Prostate gland (tissue), 2 donors: Measurements from ENCODE around the gene BMP3. TPM values are rescaled to one million over a fixed set of nuclear protein-coding genes. Genes with fewer than 3 reads are reported as not detected.

Source experiments
- DNase-seq: peaks from one replicate; pipeline ENCODE4 v3.0.0-alpha.2; 2019; ENCODE audit warnings: low spot score
- H3K27ac ChIP-seq, 2 donors: fragments of 200-600 bp; sonication (generic); 2 replicates each; pipeline ENCODE4 v1.5.1; 2017 to 2019
- H3K27me3 ChIP-seq: fragments of 200-600 bp; sonication (generic); replicated peaks from 2 replicates; pipeline ENCODE4 v1.5.1; 2019; ENCODE audit not compliant: insufficient read depth
- H3K36me3 ChIP-seq, 2 donors: fragments of 200-600 bp; sonication (generic); 1 replicate in 1 of 2; 2 replicates in 1 of 2; pipeline versions ENCODE4 v1.5.1 to v1.8.1; 2017 to 2019
- H3K4me1 ChIP-seq: fragments of 200-600 bp; sonication (generic); replicated peaks from 2 replicates; pipeline ENCODE4 v1.5.1; 2019
- H3K4me3 ChIP-seq, 2 donors: fragments of 200-600 bp; sonication (generic); 2 replicates each; pipeline ENCODE4 v1.5.1; 2017 to 2019
- H3K9me3 ChIP-seq: fragments of 200-600 bp; sonication (generic); 2 replicates; pipeline ENCODE4 v1.5.1; 2017
- POLR2A ChIP-seq: fragments of 450-650 bp; IDR thresholded peaks from one replicate; pipeline ENCODE4 v1.6.1; 2016; ENCODE audit warnings: antibody characterized with exemption, mild to moderate bottlenecking
- POLR2AphosphoS5 ChIP-seq: sonication (generic); formaldehyde crosslinking; IDR thresholded peaks from one replicate; pipeline ENCODE4 v1.6.1; 2017; ENCODE audit warnings: antibody characterized with exemption
- WGBS: methylation state at CpG from one replicate; pipeline ENCODE4 v1.1.5; 2018; 5-methylcytosine and 5-hydroxymethylcytosine counted together
- intact Hi-C: fragments of 100-400 bp; cut with DNase I; formaldehyde crosslinking; loops from one replicate; pipeline ENCODE4 v1.14.2; 2022
- total RNA-seq, 2 donors: library from RNA; depleted of rRNA; stranded (reverse); fragments of >200 nt; gene quantifications; one replicate each; pipeline ENCODE4 v1.1.0, GENCODE V29; 2016
- TF ChIP-seq, protein P1 (sequence below), 4 experiments: fragments of 200-600 bp in 2 of 4; fragments of 450-650 bp in 2 of 4; sonication (generic) in 2 of 4; IDR thresholded peaks; 1 replicate in 3 of 4; 2 replicates in 1 of 4; pipeline ENCODE4 v1.5.1; 2016 to 2019; ENCODE audit warnings: antibody characterized with exemption in 4 of 4, mild to moderate bottlenecking in 2 of 4, moderate library complexity in 2 of 4

The BMP3 gene
- total RNA-seq, 2 donors from 2014 or later, result 0.46 to 0.80 TPM

DNA sequence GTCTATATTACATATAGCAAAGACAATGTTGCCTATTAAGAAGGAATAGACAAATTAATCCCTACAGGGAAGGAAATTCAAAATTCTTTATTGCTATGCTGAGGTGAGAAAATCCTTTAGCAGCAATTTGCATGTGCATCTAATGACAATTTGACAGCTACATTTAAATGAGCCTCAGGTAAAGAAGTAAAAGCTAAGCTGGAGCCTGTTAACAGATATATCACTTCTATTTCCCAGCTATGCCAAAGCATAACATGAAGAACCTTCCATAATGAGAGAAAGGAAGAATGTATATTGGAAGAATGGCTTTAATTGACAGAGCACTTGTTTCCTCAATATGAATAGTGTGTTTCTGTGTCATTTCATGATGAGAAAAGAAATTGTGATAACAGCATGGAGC lies 71.6 kb downstream of the BMP3 start:
- DNase-seq, result no peak
- H3K4me3 ChIP-seq, result no peak overlapping the region
- no peaks in the 10 kb centered on the region for H3K27me3 ChIP-seq
- intact Hi-C loops, result no loop called here
- no peaks in the 10 kb centered on the region for H3K36me3 ChIP-seq
- TF ChIP-seq POLR2A (no peak), POLR2AphosphoS5 (no peak)
- TF ChIP-seq, protein P1, sequence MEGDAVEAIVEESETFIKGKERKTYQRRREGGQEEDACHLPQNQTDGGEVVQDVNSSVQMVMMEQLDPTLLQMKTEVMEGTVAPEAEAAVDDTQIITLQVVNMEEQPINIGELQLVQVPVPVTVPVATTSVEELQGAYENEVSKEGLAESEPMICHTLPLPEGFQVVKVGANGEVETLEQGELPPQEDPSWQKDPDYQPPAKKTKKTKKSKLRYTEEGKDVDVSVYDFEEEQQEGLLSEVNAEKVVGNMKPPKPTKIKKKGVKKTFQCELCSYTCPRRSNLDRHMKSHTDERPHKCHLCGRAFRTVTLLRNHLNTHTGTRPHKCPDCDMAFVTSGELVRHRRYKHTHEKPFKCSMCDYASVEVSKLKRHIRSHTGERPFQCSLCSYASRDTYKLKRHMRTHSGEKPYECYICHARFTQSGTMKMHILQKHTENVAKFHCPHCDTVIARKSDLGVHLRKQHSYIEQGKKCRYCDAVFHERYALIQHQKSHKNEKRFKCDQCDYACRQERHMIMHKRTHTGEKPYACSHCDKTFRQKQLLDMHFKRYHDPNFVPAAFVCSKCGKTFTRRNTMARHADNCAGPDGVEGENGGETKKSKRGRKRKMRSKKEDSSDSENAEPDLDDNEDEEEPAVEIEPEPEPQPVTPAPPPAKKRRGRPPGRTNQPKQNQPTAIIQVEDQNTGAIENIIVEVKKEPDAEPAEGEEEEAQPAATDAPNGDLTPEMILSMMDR (IDR thresholded peaks at IDR 0.05), result no peak
- no peaks in the 10 kb centered on the region for H3K4me1 ChIP-seq
- no peaks in the 10 kb centered on the region for H3K9me3 ChIP-seq
- no peak overlapping the region for H3K27ac ChIP-seq

DNA sequence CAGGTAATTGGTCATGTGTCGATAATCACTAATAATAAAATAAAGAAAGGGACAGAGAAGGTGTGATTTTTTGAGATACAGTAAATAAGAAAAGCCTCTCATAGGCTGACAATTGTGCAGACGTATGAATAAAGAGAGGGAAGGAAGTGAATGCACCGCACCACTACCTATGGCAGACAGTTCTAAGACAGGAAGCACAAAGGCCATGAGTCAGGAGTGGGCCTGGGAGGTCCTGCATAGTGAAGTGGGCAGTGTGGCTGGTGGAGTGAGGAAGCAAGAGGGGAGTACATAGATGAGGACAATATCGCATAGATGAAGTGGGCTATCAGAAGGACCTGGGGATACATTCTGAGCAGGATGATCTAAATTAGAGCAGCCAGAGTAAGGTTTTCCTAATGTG lies 75.6 kb downstream of the BMP3 start:
- intact Hi-C loops, result no loop called here
- TF ChIP-seq POLR2A (no peak), POLR2AphosphoS5 (no peak)
- TF ChIP-seq, protein P1 (IDR thresholded peaks at IDR 0.05), result no peak
- Histone ChIP-seq H3K9me3 (no peaks in the 10 kb centered on the region), H3K27ac (no peak overlapping the region), H3K36me3 (no peaks in the 10 kb centered on the region), H3K4me1 (no peaks in the 10 kb centered on the region), H3K27me3 (no peaks in the 10 kb centered on the region), H3K4me3 (no peak overlapping the region)
- WGBS, result 88% methylated on average over 4 of the region's 4 CpGs
- DNase-seq, result no peak

Other genes with a start within 250 kb of the BMP3 start
- 1 to 10 TPM; 5.2 to 8.2 TPM for gene PRKG2, start 184.5 kb downstream of the BMP3 start, total RNA-seq